ENCODE measurements around the gene RPS3.
"Not testable (repeated sequence)": the region's sequence is repeated elsewhere in the genome, so short reads cannot be mapped to it uniquely, and the experiment has no call there.

RPS3 gene

DNA sequence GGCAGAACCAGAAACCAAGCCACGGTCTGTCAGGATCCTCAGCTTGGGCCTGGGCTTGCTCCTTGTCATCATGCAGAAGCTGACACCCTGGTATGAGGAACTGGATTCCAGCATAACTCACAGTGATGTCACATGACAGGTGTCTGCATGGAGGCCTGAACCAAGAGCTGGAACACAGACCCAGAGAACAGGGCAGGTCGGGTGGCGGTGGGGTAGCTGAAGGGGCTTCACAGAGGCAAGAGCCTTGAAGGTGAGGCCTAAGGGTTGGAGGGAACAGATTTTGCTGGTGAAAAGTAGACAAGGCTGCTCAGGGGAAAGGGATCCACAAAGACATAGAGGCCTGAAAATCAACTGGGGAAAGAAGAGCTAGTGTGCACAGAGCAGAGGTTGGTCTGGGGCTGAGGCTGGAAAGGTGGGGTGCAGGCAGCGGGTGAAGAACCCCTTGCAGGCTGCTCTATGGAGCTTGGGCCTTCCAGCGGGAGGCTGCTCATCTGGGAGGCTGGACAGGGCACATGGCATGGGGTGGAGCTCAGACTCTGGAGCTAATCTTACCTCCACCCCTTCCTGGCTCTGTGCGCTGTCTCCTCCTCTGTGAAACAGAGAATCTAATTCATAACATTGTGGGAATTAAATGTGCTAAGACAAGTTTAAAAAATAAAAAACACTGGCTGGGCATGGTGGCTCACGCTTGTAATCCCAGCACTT, 18.4 kb upstream of the RPS3 start:
- DNase-seq, result peak; percentile 20

DNA sequence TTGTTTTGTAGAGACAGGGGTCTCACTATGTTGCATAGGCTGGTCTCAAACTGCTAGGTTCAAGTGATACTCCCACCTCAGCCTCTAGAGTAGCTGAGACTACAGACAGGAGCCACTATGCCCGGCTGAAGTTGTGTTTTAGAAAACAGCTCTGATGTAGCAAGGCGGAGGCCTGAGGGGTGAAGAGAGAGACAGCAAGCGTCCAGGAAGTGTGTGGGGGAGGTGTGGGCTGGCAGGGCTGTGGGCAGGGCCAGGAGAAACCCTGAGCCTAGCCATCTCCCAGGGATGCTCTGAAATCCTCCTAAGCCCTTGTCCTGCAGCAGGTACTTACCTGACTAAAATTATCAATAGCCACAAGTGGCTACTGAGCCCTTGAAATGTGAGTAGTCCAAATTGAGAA, 16.1 kb upstream of the RPS3 start:
- DNase-seq, result peak; percentile 28

DNA sequence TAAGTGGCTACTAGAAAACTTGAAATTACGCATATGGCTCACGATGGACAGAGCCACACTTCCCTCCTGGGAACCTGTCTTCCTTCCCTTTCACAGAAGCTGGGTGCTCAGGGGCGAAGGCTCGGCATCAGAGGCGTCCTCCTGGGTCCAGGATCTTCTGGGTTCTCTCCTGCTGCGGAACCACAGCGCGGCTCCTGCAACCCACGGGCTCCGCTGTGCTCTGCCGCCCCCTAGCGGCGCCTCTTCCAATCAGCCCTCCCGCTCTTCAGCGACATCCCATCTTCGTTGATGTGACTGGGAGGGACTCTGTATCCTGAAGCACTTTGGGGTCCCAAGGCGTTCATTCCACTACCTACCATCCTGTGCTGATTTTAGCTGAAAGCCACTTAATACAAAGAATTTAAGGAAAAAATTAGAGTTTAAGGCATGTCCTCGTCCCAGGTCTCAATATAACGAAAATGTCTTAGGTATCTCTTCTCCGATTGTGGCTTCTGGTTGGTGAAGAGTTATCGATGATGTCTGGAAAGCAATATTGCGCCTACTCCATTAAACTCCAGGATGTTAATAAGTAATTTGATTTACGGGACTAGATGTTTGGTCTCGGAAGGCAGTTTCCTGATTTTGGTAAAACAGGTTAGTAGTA, 14.8 kb upstream of the RPS3 start:
- peak; percentile 83 for DNase-seq

DNA sequence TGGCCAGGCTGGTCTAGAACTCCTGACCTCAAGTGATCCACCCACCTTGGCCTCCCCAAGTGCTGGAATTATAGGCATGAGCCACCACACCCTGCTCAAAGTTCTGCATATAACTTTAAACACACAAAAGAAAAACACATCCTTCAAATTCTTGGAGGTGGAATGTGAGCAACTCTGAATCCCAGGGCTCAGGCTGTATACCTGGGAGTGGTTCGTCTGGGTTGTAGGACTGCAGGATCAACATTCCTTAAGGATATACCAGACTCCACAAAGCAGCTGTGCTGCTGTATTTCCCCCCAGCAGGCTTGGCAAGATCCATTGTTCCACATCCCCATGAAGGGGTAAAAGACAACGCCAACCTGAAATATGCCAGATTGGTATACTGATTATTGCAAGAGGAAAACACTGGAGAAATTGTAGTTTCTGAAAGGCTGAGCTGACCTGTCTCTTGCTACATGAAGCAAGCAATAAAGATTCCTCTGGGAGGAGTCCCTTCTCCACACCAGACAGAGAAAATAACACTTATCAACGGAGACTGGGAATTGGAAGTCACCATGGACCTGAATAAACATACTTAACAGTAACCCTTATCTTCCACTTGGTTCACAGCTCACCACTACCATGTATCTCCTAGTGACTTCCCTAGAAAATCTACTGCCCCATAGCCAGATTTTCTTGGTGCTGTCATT, 12.2 kb upstream of the RPS3 start:
- no peak for DNase-seq

DNA sequence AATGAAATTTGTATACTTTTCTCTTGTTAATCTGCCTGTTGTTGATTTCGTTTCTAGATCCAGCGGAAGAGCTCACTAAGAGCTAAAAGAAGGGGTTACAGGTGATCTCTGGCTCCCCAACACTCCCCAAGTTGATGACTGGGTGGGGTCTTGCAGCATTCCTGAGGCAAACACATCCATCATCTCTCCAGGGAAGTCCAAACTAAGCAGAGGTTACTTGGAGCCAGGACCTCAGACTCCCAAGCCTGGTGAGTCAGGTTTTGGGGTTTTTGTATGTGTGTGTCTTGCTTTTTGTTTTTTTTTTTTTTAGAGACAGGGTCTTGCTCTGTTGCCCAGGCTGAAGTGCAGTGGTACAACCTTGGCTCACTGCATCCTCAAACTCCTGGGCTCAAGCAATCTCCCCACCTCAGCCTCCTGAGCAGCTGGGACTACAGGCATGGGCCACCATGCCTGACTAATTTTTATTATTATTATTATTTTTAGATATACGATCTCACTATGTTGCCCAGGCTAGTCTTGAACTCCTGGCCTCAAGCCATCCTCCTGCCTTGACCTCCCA, 11.5 kb upstream of the RPS3 start:
- no peak for DNase-seq

DNA sequence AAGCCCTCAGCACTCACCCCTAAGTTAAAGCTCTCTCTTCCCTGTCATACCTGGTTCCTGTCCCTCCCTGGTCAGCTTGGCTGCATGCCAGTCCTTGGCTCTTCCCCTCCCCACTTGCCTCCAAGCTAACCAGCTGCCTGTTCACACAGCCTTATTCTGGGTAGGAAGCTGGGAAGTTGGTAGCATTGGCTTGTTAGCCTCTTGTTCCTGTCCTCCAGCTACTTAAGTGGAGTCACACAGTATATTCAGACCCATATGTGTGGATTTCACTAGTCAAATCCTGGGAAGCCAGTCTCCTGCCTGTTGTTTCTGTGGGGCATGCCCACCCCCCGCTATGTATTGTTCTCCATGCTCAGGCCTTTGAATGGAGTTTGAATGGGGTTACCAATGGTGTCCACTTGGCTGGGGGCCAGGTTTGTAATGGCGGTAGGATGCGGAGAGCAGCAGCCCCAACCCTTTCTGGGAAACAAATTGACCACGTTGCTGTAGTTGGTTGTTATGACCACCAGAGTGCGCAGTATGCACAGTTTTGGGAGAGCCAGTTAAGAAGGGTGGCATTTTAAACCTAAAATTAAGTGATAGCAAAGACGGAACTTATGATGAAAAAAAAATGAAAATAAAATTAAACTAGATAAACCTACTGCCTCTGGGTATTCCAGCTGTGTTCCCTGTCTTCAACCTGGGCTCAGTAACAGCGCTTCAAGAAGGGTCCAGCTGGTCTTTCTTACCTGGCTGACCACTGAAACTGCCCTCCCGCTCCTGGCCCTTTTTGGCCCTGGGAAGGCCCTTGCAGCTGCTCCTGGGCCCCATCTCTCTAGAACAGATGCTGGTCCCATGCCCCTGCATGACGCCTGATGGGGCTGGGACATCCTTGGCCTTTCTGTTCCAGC, 10.7 kb upstream of the RPS3 start:
- peak; percentile 84 for DNase-seq

DNA sequence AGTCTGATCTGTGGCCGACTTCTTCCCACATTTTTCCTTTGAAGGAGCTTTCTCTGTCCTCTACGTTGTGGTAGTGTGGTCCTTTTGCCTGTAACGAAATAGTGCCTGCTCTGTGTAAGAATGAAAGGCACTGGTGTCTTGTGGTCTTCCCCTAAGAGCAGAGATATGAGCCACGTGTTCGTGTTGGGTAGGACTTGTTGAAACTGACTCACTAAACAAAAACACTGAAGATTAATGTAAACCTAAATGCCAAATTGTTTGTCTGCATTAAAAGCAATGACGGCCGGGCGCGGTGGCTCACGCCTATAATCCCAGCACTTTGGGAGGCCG, 10.1 kb upstream of the RPS3 start:
- no peak for DNase-seq

DNA sequence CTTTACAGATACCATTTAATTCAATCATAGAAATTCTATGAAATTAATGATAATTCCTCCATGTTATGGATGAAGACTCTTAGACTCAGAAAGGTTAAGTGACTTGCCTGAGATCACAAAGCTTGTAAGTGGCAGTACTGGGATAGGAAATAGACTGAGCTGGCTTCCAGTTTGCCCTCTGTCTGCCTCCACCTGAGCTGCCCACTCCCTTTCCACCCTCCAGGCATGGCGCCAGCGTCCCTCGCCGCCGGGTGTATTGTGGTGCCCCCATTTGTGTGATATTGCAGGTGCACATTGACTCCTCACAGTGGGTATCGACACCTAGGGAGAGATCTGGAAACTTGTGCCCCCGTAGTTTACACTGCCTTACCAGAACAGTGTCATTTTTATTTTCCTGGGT, 9.4 kb upstream of the RPS3 start:
- no peak for DNase-seq

DNA sequence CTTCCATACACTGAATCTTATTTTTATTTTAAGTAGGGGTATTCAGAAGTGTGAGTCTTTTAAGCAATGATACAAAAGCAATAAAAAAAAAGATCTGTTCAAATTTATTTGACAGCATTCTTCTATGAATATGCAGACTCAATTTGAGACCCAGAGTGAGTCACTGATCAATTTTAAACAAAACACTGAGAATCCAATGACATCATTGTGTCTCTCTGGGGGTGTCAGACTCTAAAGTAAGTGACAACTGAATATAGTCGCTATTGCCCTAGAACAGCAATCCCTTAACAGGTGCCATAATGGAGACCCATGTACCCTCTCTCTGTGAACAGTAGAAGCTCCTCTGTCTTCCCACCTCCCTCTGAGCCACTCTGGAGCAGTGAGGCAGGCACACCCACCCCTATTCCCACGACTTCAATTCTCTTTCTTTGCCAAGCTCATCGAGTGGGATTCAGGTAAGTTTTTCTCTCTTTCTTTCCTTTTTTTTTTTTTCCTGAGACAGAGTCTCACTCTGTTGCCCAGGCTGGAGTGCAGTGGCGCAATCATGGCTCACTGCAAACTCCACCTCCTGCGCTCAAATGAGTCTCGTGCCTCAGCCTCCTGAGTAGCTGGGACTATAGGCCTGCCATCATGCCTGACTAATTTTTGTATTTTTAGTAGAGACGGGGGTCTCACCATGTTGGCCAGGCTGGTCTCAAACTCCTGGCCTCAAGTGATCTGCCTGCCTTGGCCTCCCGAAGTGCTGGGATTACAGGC, 5.1 kb upstream of the RPS3 start:
- DNase-seq, result no peak

DNA sequence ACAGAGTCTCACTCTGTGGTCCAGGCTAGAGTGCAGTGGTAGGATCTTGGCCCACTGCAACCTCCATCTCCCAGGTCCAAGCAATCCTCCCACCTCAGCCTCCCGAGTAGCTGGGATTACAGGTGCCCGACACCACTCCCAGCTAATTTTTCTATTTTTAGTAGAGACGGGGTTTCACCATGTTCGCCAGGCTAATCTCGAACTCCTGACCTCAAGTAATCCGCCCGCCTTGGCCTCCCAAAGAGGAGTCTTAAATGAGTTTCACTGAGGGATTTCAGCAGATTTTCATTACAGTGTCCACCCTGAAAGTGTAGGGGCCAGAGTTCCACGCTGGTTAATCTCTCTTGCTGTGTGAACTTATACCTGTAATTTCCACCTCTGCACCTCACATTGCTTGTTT, 412 bp upstream of the RPS3 start:
- no peak for DNase-seq

DNA sequence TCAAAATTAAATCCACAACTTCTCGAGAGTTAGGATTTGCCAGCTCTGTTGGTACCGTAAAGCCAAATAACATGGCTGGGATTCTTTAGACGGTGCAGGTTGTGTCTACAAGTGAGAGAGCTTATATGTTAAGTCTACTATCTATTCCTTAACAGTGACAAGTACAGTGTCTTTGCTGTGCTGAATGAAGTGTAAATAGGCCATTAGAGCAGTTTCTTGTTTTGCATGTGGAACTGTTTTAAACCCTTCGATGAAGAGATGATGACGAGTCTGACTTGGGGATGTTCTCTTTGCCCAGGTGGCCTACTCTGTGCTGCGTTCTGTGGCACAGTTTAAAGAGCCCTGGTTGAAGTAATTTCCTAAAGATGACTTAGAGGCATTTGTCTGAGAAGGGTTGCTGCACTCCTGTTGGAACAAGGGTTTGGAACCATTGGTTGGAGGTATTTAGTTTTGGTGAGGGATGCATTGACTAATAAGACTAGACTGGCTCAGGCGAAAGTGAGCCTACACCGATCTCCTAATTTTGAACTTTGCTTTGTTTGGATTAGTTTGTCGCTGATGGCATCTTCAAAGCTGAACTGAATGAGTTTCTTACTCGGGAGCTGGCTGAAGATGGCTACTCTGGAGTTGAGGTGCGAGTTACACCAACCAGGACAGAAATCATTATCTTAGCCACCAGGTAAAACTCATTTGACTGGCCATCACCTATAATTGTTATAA, 988 bp downstream of the RPS3 start:
- peak; percentile 35 for DNase-seq

DNA sequence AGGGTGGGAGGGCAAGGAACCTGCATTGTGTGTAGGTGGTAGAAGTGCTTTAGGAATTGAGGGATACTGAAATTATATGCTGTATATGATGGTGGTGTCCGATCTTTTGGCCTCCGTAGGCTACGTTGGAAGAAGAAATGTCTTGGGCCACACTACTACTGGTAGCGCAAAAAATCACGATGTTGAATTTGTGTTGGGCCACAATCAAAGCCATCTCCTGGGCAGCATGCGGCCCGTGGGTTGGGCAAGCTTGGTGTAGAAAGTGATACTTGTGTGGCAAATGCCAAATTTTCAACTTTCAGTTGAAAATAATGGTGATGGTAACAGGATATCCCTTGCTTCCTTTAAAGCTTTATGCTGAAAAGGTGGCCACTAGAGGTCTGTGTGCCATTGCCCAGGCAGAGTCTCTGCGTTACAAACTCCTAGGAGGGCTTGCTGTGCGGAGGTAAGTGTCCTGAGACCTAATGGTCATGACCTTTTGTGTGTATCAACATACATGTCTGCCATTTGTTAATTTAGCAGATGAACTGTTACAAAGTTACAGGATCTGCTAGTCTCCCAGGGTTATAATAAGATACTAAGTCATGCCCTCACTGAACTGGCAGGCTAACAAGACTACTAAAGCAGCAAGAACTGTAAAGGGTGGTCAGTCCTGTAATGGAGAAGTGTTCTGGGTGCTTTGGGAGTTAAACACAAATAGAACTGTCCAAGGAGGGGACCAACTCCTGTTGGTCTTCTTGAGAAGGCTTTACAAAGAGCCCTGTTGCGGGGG, 2.9 kb downstream of the RPS3 start:
- DNase-seq, result peak; percentile 12

DNA sequence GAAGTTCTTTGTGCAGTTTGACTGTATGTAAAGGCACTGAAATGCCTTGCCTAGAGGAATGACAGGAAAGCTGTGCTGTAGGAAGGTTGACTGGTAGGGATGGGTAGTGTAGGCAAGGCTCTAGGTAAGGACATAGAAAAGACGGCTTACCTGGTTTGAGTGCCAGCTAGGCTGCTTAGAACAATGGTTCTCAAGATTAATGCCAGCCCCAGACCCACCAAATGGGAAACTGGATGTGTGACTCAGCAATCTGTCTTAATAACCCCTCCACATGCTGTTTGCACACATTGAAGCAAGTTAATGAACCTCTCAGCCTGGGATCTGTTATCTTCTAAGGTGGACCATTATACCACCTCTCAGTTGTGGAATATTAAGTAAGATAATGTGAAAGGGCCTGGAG, 3.7 kb downstream of the RPS3 start:
- peak; percentile 36 for DNase-seq

DNA sequence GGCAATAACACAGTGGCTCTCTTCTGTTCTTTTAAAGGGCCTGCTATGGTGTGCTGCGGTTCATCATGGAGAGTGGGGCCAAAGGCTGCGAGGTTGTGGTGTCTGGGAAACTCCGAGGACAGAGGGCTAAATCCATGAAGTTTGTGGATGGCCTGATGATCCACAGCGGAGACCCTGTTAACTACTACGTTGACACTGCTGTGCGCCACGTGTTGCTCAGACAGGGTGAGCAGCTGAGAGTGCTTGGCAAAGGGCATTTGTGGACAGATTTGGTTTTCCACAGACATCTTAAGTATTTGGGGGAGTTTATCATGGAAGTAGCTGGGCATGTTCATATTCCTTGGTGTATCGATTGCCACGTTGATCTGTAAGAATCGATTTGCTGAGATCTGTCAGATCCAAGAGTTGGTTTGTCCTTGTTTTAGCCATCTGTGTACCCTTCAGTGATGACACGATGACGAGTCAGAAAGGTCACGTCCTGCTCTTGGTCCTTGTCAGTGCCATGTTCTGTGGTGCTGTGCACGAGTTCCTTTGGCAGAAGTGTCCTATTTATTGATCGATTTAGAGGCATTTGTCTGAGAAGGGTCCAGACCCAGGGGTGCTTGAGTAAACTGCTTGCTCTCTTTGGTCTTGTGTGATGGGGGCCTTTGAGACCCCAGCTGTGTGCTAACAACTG, 4.8 kb downstream of the RPS3 start:
- DNase-seq, result no peak

DNA sequence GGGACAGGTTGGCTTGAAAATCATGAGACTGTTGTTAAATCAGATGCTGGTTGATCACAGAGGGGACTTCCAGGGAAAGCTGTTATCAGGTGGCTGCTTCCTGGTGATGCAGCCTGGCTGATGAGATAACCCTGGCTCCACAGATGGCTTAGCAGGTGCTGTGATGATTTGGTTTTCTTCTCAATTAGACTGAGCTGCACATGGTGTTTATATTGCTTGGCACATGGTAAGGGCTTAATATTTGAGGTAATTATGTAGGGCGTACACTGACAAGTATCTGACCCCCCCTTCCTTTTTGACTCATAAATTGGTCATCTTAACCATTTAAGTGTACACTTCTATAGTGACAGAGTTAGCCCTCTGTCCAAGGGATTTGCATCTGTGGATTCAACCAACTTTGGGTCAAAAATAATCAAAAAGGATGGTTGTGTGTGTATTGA, 7.0 kb downstream of the RPS3 start:
- peak; percentile 88 for DNase-seq

DNA sequence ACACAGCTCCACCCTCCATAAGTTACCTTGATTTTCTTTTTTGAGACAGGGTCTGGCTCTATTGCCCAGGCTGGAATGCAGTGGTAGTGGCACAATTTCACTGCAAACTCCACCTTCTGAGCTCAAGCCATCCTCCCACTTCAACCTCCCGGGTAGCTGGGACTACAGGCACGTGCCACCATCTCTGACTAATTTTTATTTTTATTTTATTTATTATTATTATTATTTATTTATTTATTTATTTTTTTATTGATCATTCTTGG, 9.6 kb downstream of the RPS3 start:
- DNase-seq, result no peak

DNA sequence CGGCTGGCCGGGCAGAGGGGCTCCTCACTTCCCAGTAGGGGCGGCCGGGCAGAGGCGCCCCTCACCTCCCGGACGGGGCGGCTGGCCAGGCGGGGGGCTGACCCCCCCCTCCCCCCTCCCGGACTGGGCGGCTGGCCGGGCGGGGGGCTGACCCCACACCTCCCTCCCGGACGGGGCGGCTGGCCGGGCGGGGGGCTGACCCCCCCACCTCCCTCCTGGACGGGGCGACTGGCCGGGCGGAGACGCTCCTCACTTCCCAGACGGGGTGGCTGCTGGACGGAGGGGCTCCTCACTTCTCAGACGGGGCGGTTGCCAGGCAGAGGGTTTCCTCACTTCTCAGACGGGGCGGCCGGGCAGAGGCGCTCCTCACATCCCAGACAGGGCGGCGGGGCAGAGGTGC, 10.7 kb downstream of the RPS3 start:
- DNase-seq, result not testable (repeated sequence)

DNA sequence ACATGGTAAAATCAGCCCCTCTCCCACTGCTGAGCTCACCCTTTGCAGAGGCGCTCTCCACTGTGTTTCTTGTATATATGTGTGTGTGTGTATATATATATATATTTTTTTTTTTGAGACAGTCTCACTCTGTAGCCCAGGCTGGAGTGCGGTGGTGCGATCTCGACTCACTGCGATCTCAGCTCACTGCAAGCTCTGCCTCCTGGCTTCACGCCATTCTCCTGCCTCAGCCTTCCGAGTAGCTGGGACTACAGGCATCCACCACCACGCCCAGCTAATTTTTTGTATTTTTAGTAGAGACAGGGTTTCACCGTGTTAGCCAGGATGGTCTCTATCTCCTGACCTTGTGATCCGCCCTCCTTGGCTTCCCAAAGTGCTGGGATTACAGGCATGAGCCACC, 13.8 kb downstream of the RPS3 start:
- DNase-seq, result not testable (repeated sequence)

DNA sequence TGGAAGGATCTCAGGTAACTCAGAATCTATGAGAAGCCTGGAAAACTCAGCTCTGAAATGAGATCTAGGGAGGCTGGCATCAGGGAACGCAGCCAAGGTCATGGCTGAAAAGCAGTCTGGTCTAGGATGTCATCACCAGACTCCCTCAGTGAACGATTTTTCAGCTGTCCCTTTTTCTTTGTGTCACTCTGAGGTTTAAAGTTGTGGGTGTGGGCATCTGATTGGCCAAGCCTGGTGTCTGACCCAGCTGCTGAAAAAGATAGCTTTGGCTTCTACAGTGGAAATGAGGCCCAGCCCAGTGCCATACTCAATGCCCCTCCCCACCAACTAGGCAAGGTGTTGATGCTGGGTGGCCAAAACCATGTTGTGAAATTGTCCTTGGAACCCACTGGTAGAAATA, 14.5 kb downstream of the RPS3 start:
- no peak for DNase-seq

DNA sequence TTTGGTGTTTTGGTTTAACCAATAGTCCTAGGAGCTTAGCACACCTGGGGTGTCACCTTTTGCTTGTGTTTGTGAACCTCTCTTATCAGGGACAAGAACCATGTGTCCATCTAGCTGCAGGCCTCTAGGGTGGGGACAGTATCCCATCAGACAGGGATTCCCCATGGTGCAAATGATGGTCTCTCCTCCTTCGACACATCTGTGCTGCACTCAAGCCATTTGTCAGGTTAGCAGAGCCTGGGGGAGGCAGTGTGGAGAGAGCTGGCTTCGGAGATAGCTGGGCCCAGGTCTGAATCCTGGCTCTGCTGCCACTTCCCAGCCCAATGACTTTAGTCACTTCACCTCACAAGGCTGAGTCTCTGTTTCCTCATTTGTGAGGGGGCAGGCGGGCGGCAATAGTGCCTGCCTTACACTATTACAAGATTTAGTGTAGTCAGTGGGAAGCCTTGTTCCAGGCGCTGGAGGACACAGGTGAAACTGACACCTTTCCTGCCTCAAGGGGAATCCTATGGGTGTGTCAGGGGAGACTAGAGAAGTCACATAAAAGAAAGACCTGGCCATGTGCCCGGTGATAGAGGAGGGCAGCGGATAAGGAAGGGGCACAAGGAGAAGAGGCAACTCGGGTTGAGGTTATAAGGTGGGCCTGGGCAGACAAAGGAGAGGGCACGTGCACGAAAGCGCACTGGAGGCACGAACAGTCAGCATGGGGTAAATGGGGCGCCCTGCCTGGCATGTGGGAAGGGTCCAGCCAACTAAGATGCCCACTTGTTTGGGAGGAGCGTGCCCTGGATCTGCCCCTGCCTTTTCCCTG, 21.1 kb downstream of the RPS3 start:
- DNase-seq, result peak; percentile 60

Data from NCI-H82 (cell line).